ENCODE data around the gene HSH2D. TPM values are rescaled to one million over a fixed set of nuclear protein-coding genes. Genes with fewer than 3 reads are reported as not detected.
A peak's percentile ranks its signal among the peaks of the same experiment; 100 is the strongest.

The HSH2D gene
- total and polyA plus RNA-seq, 10 of the 15 experiments (the other 5 are each of a cell fraction or from before 2014, with no cell fraction given) = 22.0 to 145 (median 89.3) TPM

DNA sequence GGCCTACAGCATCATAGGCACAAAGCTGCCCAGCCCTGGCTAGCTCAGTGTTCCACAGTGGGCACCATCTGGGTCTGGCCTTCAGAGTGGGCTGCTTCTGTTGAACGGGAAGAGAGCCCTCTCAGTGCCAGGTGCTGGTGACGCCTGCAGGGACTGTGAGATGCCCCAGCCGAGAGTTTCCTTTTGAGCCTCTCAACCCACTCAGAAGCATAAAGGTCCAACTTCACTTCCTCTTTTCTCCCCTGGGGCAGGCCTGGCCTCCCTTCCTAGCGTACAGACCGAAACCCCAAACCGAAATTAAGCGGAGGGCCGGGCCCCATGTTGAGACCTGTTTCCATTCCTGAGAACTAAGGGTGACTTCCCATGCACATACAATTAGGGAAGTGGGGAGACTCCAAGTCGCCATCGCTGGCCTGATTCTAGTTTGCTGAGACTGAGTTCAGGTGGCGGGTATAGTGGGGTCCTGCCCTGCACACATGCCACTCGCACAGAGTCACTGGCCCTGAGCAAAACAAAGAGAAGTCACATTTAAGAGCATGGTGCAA lies 24.9 kb upstream of the HSH2D start (continued):
- TF ChIP-seq, protein P1, sequence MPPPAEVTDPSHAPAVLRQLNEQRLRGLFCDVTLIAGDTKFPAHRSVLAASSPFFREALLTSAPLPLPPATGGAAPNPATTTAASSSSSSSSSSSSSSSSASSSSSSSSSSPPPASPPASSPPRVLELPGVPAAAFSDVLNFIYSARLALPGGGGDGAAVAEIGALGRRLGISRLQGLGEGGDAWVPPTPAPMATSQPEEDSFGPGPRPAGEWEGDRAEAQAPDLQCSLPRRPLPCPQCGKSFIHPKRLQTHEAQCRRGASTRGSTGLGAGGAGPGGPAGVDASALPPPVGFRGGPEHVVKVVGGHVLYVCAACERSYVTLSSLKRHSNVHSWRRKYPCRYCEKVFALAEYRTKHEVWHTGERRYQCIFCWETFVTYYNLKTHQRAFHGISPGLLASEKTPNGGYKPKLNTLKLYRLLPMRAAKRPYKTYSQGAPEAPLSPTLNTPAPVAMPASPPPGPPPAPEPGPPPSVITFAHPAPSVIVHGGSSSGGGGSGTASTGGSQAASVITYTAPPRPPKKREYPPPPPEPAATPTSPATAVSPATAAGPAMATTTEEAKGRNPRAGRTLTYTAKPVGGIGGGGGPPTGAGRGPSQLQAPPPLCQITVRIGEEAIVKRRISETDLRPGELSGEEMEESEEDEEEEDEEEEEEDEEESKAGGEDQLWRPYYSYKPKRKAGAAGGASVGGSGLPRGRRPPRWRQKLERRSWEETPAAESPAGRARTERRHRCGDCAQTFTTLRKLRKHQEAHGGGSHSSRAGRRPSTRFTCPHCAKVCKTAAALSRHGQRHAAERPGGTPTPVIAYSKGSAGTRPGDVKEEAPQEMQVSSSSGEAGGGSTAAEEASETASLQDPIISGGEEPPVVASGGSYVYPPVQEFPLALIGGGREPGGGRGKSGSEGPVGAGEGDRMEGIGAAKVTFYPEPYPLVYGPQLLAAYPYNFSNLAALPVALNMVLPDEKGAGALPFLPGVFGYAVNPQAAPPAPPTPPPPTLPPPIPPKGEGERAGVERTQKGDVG (CRISPR knock-in tag; IDR thresholded peaks at IDR 0.05) = no peak
- TF ChIP-seq MEF2A (IDR thresholded peaks at IDR 0.05; ENCODE audit: insufficient read depth, low read depth, low read length) (peak; percentile 84), RB1 (IDR thresholded peaks at IDR 0.05; ENCODE audit: borderline replicate concordance) (no peak; the same call in 1 of the 2 replicates), YY1 (IDR thresholded peaks at IDR 0.05; ENCODE audit: low read depth, low read length) (peak; percentile 81), RAD51 (IDR thresholded peaks at IDR 0.05) (no peak), POLR2AphosphoS2 (IDR thresholded peaks at IDR 0.05; ENCODE audit: low read depth, low read length) (no peak), ATF7 (IDR thresholded peaks at IDR 0.05; ENCODE audit: low read depth) (peak; percentile 87), STAT1 (conservative IDR thresholded peaks at IDR 0.05) (no peak), YBX1 (IDR thresholded peaks at IDR 0.05) (peak; percentile 27; the same call in 1 of the 2 replicates), JUNB (IDR thresholded peaks at IDR 0.05) (peak; percentile 95), CREB1 (IDR thresholded peaks at IDR 0.05; ENCODE audit: low read depth) (peak; percentile 70), TCF7 (IDR thresholded peaks at IDR 0.05; ENCODE audit: borderline replicate concordance) (no peak; the same call in 1 of the 2 replicates), SREBF1 (IDR thresholded peaks at IDR 0.05; ENCODE audit: low read length) (no peak), ZNF24 (IDR thresholded peaks at IDR 0.05) (peak; percentile 40; the same call in 1 of the 2 replicates), CEBPB (IDR thresholded peaks at IDR 0.05; ENCODE audit: borderline replicate concordance in 1 of 2, low read depth in 2 of 2, low read length in 2 of 2) (no peak), FOXK2 (IDR thresholded peaks at IDR 0.05) (no peak), KAT2A (conservative IDR thresholded peaks at IDR 0.05; ENCODE audit: control insufficient read depth, low read depth, low read length) (no peak), RAD21 (IDR thresholded peaks at IDR 0.05; ENCODE audit: insufficient read depth, low read depth, low read length) (no peak), TCF12 (IDR thresholded peaks at IDR 0.05; ENCODE audit: low read depth, low read length) (peak; percentile 97), EZH2 (IDR thresholded peaks at IDR 0.05; ENCODE audit: borderline replicate concordance, control insufficient read depth, low read depth, low read length) (no peak)
- TF ChIP-seq, protein P2, sequence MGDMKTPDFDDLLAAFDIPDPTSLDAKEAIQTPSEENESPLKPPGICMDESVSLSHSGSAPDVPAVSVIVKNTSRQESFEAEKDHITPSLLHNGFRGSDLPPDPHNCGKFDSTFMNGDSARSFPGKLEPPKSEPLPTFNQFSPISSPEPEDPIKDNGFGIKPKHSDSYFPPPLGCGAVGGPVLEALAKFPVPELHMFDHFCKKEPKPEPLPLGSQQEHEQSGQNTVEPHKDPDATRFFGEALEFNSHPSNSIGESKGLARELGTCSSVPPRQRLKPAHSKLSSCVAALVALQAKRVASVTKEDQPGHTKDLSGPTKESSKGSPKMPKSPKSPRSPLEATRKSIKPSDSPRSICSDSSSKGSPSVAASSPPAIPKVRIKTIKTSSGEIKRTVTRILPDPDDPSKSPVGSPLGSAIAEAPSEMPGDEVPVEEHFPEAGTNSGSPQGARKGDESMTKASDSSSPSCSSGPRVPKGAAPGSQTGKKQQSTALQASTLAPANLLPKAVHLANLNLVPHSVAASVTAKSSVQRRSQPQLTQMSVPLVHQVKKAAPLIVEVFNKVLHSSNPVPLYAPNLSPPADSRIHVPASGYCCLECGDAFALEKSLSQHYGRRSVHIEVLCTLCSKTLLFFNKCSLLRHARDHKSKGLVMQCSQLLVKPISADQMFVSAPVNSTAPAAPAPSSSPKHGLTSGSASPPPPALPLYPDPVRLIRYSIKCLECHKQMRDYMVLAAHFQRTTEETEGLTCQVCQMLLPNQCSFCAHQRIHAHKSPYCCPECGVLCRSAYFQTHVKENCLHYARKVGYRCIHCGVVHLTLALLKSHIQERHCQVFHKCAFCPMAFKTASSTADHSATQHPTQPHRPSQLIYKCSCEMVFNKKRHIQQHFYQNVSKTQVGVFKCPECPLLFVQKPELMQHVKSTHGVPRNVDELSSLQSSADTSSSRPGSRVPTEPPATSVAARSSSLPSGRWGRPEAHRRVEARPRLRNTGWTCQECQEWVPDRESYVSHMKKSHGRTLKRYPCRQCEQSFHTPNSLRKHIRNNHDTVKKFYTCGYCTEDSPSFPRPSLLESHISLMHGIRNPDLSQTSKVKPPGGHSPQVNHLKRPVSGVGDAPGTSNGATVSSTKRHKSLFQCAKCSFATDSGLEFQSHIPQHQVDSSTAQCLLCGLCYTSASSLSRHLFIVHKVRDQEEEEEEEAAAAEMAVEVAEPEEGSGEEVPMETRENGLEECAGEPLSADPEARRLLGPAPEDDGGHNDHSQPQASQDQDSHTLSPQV (IDR thresholded peaks at IDR 0.05) = 0 out of 2 replicates have a peak, but pooled peaks have one; percentile 34
- TF ChIP-seq, protein P3, sequence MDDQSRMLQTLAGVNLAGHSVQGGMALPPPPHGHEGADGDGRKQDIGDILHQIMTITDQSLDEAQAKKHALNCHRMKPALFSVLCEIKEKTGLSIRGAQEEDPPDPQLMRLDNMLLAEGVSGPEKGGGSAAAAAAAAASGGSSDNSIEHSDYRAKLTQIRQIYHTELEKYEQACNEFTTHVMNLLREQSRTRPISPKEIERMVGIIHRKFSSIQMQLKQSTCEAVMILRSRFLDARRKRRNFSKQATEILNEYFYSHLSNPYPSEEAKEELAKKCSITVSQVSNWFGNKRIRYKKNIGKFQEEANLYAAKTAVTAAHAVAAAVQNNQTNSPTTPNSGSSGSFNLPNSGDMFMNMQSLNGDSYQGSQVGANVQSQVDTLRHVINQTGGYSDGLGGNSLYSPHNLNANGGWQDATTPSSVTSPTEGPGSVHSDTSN (IDR thresholded peaks at IDR 0.05; ENCODE audit: insufficient replicate concordance, low read depth, low read length) = no peak
- TF ChIP-seq, protein P4, sequence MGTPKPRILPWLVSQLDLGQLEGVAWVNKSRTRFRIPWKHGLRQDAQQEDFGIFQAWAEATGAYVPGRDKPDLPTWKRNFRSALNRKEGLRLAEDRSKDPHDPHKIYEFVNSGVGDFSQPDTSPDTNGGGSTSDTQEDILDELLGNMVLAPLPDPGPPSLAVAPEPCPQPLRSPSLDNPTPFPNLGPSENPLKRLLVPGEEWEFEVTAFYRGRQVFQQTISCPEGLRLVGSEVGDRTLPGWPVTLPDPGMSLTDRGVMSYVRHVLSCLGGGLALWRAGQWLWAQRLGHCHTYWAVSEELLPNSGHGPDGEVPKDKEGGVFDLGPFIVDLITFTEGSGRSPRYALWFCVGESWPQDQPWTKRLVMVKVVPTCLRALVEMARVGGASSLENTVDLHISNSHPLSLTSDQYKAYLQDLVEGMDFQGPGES (IDR thresholded peaks at IDR 0.05) = no peak
